ENCODE measurements around the gene RIPOR1. TPM values are rescaled to one million over a fixed set of nuclear protein-coding genes. Genes with fewer than 3 reads are reported as not detected.

The RIPOR1 gene
- total RNA-seq, 1 experiment from 2014 or later: 11.0 TPM

DNA sequence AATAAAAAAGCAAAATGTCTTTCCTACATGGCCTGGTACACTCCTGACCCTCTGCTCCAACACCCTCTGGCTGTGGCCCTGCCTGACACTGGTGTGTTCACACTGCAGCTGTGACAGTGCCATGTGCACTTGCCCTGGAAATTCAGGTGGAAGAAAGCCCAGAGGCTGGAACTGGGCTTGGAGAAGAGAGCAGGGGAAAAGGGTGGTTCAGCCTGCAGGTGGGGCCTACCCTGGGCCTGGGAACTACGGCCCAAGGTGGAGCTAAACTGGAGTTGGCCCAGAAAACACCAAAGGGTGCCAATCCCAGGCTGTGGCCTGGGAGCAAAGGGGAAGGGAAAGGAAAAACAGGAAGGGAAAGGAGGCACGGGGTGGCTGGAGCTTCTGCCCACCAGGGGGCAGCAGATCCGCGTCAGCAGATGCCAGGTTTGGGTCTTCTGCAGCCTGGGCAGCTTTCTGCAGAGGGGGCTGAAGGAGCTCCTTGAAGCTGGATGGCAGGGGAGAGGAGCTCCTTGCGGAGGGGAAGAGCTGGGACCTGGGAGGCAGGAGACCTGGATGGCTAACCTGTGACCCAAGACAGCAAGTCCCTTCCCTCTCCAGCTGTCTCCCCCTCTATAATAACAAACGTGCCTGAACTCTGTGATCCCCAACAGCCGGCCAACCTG lies 18.3 kb downstream of the RIPOR1 start:
- peak; percentile 70 for DNase-seq (ENCODE audit: low read depth)
- in situ Hi-C loops (cut with HindIII; ENCODE audit: low pct_unique_long_range_greater_than_20kb, low sequenced_read_pairs): no loop called here

DNA sequence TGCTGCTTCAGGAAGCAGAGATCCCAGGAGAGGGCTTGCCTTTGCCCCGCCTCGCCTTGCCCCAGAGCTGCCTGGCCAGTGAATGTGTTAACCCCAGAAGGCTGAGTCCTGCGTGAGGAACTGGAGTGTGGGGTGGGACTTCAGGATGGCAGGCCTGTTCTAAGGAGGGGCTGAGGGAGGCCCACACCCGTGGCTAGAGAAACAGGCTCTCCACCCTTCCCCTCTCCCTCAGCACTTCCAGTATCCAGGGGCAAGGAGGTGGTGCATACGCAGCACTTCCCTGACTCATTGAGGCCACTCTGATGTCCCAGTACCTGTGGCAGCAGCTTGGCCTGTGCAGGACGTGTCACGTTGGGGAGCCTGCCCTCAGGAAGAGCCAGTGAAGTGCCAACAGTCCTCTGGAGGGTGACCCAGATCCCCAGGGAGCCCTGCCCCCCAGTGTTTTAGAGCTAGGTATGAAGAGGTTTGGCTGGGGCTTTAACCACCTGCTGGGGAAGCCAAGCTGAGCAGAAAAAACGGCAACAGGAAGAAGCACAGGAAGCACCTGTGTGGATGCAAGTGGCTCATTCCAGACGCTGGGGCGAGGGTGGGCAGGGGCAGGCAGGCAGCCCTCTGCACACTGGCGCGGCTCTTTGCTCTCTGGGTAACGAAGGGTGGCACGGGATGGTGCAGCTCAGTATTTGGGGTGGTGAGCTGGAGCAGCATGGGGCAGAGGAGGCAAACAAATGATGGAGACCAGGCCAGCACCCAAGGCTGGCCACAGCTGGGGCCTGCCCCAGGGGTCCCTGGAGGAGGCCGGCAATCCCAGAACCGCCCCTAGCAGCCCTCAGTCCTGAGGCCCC lies 19.0 kb downstream of the RIPOR1 start:
- no peak for DNase-seq (ENCODE audit: low read depth)
- in situ Hi-C loops (cut with HindIII; ENCODE audit: low pct_unique_long_range_greater_than_20kb, low sequenced_read_pairs): no loop called here

DNA sequence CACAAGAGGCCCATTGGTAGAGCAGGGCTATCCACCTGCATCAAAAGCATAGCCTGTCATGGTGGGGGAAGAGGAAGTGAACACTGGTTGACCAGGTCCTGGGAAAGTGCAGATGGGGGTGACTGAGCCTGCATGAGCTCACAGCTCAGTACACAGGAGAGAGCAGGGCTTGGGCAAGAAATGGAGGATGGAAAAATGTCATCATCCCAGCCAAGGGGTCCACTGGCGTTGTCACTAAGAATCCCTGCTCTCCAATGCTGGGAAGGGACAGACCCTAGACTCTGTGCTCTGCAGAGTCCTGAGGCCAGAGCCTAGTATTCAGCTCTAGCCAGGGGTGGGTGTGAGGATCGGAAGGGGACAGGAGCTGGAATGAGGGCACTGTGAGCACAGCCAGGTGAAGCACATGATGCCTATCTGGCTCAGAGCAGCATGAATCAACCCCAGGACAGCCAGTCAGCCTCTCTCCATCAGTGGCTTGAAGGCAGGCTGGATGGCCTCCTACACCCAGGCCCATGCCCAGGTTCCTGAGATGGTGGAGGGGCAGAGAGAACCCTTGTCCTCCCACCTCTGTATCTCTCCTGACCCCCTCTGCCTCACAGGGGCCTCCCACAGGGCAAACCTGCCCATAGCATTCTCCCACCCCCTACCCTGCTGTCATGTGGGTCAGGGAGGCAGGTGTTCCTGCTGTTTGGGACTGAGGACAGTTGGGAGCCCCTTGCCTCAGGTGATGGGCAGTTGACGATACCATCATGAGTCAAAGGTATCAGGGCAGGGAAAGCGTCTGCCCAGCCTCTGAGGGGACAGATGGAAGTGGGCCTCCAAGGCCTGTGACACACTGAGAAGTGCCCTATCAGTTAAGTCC lies 19.9 kb downstream of the RIPOR1 start:
- in situ Hi-C loops (cut with HindIII; ENCODE audit: low pct_unique_long_range_greater_than_20kb, low sequenced_read_pairs): no loop called here

DNA sequence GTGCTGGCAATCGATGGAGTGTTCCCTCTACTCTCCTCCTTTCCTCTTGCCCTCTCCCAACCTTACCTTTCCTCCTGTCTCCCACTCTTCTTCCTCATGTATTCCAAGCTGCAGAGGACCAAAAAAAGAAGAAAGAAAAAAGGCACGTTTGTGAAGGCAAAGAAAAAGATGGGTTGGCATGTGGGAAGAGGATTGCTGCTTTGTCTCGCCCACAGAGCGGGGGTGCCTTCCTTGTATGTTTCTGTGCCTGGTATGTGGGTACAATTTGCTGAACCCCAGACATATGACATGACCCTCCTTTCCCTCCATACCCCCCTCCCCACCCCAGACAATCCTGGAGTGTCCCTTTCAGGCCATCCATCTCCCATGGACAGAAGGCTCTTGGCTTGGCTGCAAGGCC lies 20.6 kb downstream of the RIPOR1 start:
- no peak for DNase-seq (ENCODE audit: low read depth)

More for the DNA sequence above, 19.9 kb downstream of the RIPOR1 start:
- DNase-seq (ENCODE audit: low read depth): no peak

DNA sequence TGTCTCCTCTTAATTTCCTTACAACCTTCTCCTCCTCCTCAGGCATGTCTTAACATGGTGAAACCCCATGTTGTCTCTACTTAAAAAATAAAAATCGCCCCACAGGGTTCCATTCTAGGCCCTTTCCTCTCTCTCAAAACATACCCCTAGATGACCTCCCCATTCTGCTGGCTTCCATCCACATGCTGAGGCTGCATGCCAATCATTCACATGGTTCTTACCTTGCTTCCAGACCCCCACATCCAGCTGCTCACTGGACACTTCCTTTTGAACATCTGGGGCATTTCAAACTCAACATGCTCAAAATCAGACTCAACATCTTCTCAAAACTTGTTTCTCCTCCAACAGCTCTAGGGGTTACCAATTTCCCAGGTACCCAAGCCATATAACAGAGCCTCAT lies 21.3 kb downstream of the RIPOR1 start:
- in situ Hi-C loops (cut with HindIII; ENCODE audit: low pct_unique_long_range_greater_than_20kb, low sequenced_read_pairs): no loop called here
- no peak for DNase-seq (ENCODE audit: low read depth)

More for the DNA sequence above, 20.6 kb downstream of the RIPOR1 start:
- in situ Hi-C loops (cut with HindIII; ENCODE audit: low pct_unique_long_range_greater_than_20kb, low sequenced_read_pairs): no loop called here

DNA sequence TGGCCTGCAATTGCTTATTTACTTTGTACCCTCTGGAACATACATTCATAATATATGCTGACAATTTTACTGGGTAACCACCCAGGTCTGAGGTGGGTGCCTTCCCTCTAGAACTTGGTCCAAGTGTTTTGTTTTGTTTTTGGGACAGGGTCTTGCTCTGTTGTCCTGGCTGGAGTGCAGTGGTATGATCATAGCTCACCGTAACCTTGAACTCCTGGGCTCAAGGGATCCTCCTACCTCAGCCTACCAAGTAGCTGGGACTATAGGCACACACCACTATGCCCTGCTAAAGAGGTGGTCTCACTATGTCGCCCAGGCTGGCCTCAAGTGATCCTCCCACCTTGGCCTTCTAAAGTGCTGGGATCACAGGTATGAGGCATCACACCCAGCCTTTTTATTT lies 22.5 kb downstream of the RIPOR1 start:
- DNase-seq (ENCODE audit: low read depth): no peak
- in situ Hi-C loops (cut with HindIII; ENCODE audit: low pct_unique_long_range_greater_than_20kb, low sequenced_read_pairs): no loop called here

DNA sequence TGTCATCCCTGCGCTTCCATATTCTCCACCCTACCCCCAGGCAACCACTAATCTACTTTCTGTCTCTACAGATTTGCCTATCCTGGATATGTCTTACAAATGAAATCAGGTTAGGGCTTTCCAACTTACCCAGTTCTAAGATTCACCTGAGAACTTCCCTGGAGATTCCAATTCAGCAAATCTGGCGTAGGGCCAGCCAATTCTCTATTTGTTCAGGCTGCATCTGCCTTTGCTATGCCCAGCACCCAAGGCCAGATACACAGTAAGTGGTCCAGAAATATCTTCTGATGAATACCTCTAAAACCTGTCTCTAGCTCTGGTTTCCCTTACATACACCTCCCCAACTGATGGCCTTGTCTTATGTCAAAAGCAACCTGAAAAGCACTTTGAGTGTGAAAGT lies 23.3 kb downstream of the RIPOR1 start:
- in situ Hi-C loops (cut with HindIII; ENCODE audit: low pct_unique_long_range_greater_than_20kb, low sequenced_read_pairs): no loop called here

DNA sequence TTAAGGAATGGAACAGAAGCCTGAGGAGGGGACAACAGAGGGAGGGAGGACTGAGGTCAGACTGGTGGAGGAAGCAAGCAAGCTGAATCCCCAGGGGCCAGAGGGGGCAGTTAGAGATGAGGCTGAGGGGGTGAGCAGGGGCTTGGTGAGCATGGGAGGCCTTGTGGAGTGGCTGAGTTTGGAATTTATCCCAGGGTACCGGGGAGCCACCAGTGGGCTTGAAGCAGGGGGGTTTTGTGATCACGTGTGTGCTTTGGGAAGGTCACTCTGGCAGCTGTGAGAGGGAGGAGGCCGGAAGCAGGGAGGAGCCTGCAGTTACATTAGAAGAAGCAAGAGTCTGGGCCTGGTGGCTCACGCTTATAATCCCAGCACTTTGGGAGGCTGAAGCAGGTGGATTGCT lies 23.8 kb downstream of the RIPOR1 start:
- DNase-seq (ENCODE audit: low read depth): no peak
- in situ Hi-C loops (cut with HindIII; ENCODE audit: low pct_unique_long_range_greater_than_20kb, low sequenced_read_pairs): no loop called here

More for the DNA sequence above, 23.3 kb downstream of the RIPOR1 start:
- DNase-seq (ENCODE audit: low read depth): no peak

DNA sequence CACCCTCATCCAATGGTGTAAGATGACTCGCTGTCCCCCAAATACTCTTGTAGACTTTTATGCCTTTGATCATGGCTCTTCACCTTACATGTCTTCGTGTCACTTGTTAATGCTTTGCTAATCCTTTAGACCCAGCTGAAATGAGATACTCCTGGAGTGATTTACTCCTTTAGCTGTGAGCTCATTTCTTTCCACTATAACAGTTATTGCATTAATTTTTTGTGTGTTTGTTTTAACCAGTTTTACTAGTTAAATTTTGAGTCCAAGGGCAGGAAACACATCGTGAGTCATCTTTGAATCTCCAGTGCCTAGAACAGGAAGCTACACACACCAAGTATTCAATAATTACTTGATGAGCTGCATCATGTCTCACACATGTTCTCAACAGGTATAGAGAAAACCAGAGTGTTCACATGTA lies 27.2 kb downstream of the RIPOR1 start:
- in situ Hi-C loops (cut with HindIII; ENCODE audit: low pct_unique_long_range_greater_than_20kb, low sequenced_read_pairs): no loop called here
- no peak for DNase-seq (ENCODE audit: low read depth)

DNA sequence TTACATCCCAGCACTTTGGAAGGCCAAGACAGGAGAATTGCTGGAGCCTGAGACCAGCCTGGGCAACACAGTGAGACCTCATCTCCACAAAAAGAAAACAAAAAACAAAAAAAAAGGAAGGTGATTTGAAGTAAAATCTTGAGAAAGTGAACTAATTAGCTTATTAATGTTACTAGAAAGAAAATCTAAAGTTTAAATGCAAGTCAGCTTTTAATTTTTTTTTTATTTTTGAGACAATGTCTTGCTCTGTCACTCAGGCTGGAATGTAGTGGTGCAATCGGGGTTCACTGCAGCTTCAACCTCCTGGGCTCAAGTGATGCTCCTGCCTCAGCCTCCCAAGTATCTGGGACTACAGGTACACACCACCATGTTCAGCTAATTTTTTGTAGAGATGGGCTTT lies 30.2 kb downstream of the RIPOR1 start:
- in situ Hi-C loops (cut with HindIII; ENCODE audit: low pct_unique_long_range_greater_than_20kb, low sequenced_read_pairs): no loop called here
- DNase-seq (ENCODE audit: low read depth): no peak

DNA sequence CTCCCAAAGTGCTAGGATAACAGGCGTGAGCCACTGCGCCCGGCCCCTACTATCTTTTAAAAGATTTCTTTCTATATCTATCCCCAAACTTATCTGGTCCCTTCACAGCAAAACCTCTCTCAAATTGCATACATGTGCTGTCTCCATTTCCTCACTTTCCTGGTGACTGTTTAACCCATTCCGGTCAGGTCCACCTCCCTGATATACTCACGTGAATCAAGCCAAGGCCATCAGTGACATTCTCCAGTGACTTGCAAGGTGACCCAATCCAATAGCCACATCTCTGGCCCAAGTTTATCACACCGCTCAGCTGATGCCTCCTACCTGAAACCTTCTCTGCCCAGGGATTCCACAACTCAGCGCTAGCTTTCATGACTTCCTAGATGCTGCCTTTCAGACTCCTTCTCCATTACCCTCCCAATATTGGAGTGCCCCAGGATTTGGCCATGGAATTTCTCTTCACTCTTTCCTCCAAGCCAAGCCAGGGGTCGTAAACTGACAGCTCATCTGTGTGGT lies 32.3 kb downstream of the RIPOR1 start:
- in situ Hi-C loops (cut with HindIII; ENCODE audit: low pct_unique_long_range_greater_than_20kb, low sequenced_read_pairs): no loop called here
- no peak for DNase-seq (ENCODE audit: low read depth)

DNA sequence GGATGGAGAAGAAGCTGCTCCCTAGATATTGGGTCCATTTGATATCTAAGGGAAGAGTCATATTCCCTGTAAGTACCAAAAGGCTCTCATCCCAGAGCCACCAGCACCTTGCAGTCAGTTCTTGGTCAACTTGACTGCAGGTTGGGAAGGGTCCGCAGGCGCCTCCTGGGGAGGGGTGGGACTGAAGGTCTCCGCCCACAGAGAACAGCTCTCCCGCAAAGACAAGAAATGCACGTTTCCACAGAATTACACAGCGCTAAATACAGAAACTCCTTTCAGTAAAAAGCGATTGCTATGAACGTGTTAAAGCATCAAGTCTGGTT lies 32.8 kb downstream of the RIPOR1 start:
- in situ Hi-C loops (cut with HindIII; ENCODE audit: low pct_unique_long_range_greater_than_20kb, low sequenced_read_pairs): no loop called here

DNA sequence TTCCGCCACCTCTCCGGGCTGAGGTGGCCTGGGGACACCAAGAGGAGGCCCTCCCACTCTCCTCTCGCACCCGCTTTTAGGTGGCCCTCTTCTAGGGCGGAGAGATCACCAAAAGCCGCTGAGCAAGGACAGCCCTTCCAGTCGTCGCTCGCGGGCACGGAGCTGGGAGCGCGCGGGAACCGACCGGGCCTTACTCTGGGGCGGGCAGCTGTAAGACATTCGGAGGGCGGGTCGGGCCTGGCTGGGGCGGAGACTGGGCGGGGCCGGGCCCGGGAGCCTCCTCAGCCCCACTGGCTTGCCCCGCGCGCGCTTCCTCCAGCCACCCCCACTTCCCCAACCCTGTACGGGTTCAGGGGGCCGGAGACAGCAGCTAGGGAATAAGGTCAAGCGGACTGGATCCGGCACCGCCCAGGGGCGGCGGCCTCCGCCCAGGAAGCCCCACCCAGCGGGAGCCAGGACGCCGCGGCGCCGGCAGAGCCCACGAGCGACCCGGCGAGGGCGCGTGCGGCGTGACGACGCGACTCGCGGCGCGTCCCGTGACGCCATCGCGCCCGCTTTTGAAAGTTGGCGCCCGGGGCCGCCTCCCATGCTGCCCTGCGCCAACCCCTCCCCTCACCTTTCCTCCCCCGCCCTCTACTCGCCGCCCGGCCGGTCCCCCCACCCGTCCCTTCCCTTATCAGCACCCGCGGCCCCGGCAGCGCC lies 33.3 kb downstream of the RIPOR1 start:
- DNase-seq (ENCODE audit: low read depth): peak; percentile 98

More for the DNA sequence above, 32.8 kb downstream of the RIPOR1 start:
- no peak for DNase-seq (ENCODE audit: low read depth)

DNA sequence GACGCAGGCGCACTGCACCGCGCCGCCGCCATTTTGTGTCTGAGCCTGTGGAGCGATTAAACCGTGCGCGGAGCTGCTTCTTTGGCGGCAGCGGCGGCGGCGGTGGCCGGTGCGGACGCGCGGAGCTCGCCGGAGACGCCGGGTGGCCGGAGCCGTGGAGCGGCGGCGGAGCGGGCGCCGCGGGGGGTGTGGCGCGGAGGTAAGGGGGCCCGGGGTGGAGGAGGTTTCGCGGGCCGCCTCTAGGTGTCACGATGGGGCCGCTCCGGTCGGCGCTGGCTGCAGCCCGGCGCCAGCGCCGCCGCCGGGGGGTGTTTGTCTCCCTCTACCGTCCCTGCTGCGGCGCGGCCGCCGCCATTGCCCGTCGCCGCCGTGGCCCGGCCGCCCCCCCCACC lies 33.9 kb downstream of the RIPOR1 start, which contains the start of gene CTCF:
TSS of gene CTCF (plus strand) at position 1 of the 392 bp plus-strand sequence. CDS start 48,307 bp downstream, outside the sequence.
- in situ Hi-C loops (cut with HindIII; ENCODE audit: low pct_unique_long_range_greater_than_20kb, low sequenced_read_pairs): no loop called here
- peak; percentile 73 for DNase-seq (ENCODE audit: low read depth)

More for the DNA sequence above, 33.3 kb downstream of the RIPOR1 start:
- in situ Hi-C loops (cut with HindIII; ENCODE audit: low pct_unique_long_range_greater_than_20kb, low sequenced_read_pairs): no loop called here

DNA sequence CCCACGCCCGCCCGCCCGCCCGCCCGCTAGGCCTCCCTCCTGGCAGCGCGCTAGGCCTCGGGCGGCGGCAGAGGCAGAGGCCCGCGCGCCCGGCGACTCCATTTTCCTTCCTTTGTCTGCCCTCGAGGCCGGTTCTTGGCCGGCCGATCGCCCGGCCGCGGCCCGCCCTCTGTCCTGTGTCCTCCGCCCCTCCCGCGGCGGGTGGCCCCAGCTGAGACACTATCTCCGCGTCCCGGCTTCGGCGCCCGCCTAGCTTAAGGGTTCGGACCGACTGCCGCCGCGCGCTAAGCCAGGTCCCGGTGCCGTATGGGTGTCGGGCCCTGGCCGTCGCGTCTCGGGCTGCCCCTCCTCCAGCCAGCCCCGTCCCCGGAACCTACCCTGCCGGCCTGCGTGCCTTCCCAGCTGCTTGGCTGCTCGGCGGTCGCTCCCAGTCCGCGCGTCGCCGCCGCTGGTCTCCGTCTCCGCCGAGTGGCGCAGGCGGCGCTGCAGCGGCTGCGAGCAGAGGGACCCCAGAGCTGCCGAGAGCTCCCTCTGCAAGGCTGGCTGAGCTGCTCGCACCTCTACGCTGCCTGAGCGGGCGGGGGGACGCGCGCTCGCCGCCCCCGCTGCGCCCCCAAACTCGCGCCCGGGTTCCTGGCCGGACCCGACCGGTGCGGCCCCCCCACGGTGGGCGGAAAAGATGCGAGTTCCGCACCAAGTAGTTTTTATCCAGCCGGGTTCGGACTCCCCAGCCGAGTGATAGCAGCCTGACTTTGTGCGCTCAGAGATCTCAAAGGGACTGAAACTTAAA lies 34.5 kb downstream of the RIPOR1 start:
- in situ Hi-C loops (cut with HindIII; ENCODE audit: low pct_unique_long_range_greater_than_20kb, low sequenced_read_pairs): no loop called here
- DNase-seq (ENCODE audit: low read depth): peak; percentile 69

DNA sequence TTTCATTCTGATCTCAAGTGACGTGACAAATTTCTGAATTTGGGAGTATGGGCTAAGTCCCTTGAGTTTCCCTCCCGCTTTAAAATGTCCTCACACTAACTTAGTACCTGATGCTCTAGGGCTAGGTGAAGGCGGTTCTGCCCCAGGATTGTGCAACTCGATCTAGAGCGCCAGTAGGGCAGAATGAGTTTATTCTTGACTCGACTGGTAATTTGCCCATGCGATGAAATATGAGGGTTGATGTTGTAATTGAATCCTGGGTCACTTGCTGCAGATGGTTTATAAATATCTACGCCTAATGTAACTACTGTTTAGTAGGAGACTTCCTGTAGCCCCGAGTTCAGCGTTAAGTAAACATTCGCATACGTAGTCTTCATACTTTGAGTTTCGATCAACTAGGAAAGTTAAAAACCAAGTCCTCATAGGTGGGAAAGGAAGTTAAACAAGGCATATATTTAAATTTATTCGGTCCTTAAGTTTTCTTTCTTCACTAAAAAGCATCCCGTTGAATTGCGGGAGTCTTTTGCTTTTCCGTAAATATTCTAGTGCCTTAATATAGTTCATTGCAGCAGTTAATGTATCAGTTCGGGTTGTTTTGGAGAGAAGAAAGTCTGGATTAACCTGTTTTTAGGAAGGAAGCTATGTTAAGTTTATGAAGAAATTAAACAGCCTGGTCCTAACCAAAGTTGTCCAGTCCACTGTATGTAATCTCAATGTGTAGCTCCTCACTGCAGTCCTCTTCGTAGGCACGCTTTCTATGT lies 35.3 kb downstream of the RIPOR1 start:
- in situ Hi-C loops (cut with HindIII; ENCODE audit: low pct_unique_long_range_greater_than_20kb, low sequenced_read_pairs): no loop called here
- DNase-seq (ENCODE audit: low read depth): peak; percentile 35

Data from Caki2 (cell line).